Neural cell (in vitro differentiated cells): ENCODE results near the gene SPECC1L. TPM values are rescaled to one million over a fixed set of nuclear protein-coding genes. Genes with fewer than 3 reads are reported as not detected.

Source experiments
- H2AFZ ChIP-seq: fragments of 200-600, 300-800 bp; sonication (generic), shearing (Covaris generic); 2 replicates; pipeline ENCODE4 v1.6.0; 2014; ENCODE audit warnings: low read depth, mild to moderate bottlenecking, antibody characterized with exemption, low read length, moderate library complexity
- H3F3A ChIP-seq: fragments of 200-600 bp; shearing (Covaris generic); 2 replicates; pipeline ENCODE4 v1.6.1; 2016; ENCODE audit warnings: mild to moderate bottlenecking, moderate library complexity, mixed read lengths, antibody characterized with exemption, low read length; ENCODE audit not compliant: insufficient read depth, poor library complexity, severe bottlenecking
- H3K27ac ChIP-seq: fragments of 200-600, 300-800 bp; sonication (generic), shearing (Covaris generic); 2 replicates; pipeline ENCODE4 v1.5.1; 2014; ENCODE audit warnings: mild to moderate bottlenecking, low read length, moderate library complexity
- H3K27me3 ChIP-seq: fragments of 300-800, 200-600 bp; sonication (generic), shearing (Covaris generic); 2 replicates; pipeline ENCODE4 v1.6.0; 2014; ENCODE audit warnings: mild to moderate bottlenecking, low read depth, low read length, moderate library complexity; ENCODE audit not compliant: insufficient read depth
- H3K36me3 ChIP-seq: fragments of 300-800, 200-600 bp; sonication (generic), shearing (Covaris generic); 2 replicates; pipeline ENCODE4 v1.5.1; 2014; ENCODE audit warnings: mild to moderate bottlenecking, antibody characterized with exemption, low read length, moderate library complexity; ENCODE audit not compliant: insufficient read depth
- H3K4me2 ChIP-seq: fragments of 300-800, 200-600 bp; sonication (generic), shearing (Covaris generic); 2 replicates; pipeline ENCODE4 v1.6.0; 2014; ENCODE audit warnings: mild to moderate bottlenecking, low read length
- H3K4me3 ChIP-seq: fragments of 300-800, 200-600 bp; sonication (generic), shearing (Covaris generic); 2 replicates; pipeline ENCODE4 v1.5.1; 2014; ENCODE audit warnings: mild to moderate bottlenecking, low read length, moderate library complexity
- H3K79me2 ChIP-seq: fragments of 200-600 bp; shearing (Covaris generic); replicated peaks from 2 replicates; pipeline ENCODE4 v1.6.0; 2014; ENCODE audit warnings: mild to moderate bottlenecking, low read length, moderate library complexity; ENCODE audit not compliant: insufficient read depth
- H3K9ac ChIP-seq: fragments of 300-800, 200-600 bp; sonication (generic), shearing (Covaris generic); 2 replicates; pipeline ENCODE4 v1.6.1; 2016; ENCODE audit warnings: mild to moderate bottlenecking, low read length, mixed read lengths
- H3K9me2 ChIP-seq: fragments of 200-600 bp; shearing (Covaris generic); 2 replicates; pipeline ENCODE4 v1.6.1; 2016; ENCODE audit warnings: mild to moderate bottlenecking, low read length, mixed read lengths; ENCODE audit not compliant: insufficient read depth
- H3K9me3 ChIP-seq: fragments of 200-600, 300-800 bp; sonication (generic), shearing (Covaris generic); 2 replicates; pipeline ENCODE4 v1.6.1; 2016; ENCODE audit warnings: mild to moderate bottlenecking, mixed run types, low read length, moderate library complexity, mixed read lengths
- H4K20me1 ChIP-seq: fragments of 200-600 bp; shearing (Covaris generic); 2 replicates; pipeline ENCODE4 v1.6.1; 2016; ENCODE audit warnings: mild to moderate bottlenecking, mixed run types; ENCODE audit not compliant: insufficient read depth
- EP300 ChIP-seq: fragments of 450-650 bp; conservative IDR thresholded peaks from 2 replicates; pipeline ENCODE4 v1.6.1; 2014; ENCODE audit warnings: antibody characterized with exemption, mild to moderate bottlenecking, moderate library complexity; ENCODE audit not compliant: poor library complexity, severe bottlenecking
- EZH2 ChIP-seq: fragments of 200-600, 300-800 bp; shearing (Covaris generic), sonication (generic); IDR thresholded peaks from 2 replicates; pipeline ENCODE4 v1.6.1; 2014; ENCODE audit warnings: antibody characterized with exemption, low read length, borderline replicate concordance, mild to moderate bottlenecking; ENCODE audit not compliant: insufficient read depth, poor library complexity, severe bottlenecking
- MXI1 ChIP-seq: fragments of 450-650 bp; conservative IDR thresholded peaks from 2 replicates; pipeline ENCODE4 v1.6.1; 2014; ENCODE audit warnings: antibody characterized with exemption, mild to moderate bottlenecking; ENCODE audit not compliant: poor library complexity, severe bottlenecking
- POLR2AphosphoS5 ChIP-seq: IDR thresholded peaks from 2 replicates; pipeline ENCODE4 v1.6.1; 2012
- RAD21 ChIP-seq: fragments of 450-650 bp; conservative IDR thresholded peaks from 2 replicates; pipeline ENCODE4 v1.6.1; 2014; ENCODE audit warnings: antibody characterized with exemption, mild to moderate bottlenecking, moderate library complexity
- REST ChIP-seq: IDR thresholded peaks from 2 replicates; pipeline ENCODE4 v1.6.1; 2012; ENCODE audit warnings: borderline replicate concordance
- SMC3 ChIP-seq: fragments of 450-650 bp; conservative IDR thresholded peaks from 2 replicates; pipeline ENCODE4 v1.6.1; 2014; ENCODE audit warnings: antibody characterized with exemption, mild to moderate bottlenecking, moderate library complexity; ENCODE audit not compliant: poor library complexity
- TAF1 ChIP-seq: IDR thresholded peaks from 2 replicates; pipeline ENCODE4 v1.6.1; 2012; ENCODE audit warnings: low read depth
- polyA plus RNA-seq: library from polyadenylated mRNA; depleted of rRNA; stranded (reverse); fragments of >200 nt; gene quantifications from 2 replicates; pipeline ENCODE4 v1.2.3, GENCODE V29; 2014
- TF ChIP-seq, protein P1 (sequence below): fragments of 450-650 bp; IDR thresholded peaks from 2 replicates; pipeline ENCODE4 v1.5.1; 2014; ENCODE audit warnings: antibody characterized with exemption, mild to moderate bottlenecking, moderate library complexity; ENCODE audit not compliant: poor library complexity, severe bottlenecking

The SPECC1L gene
- polyA plus RNA-seq, 1 donor from 2014 or later: 27.1 TPM

DNA sequence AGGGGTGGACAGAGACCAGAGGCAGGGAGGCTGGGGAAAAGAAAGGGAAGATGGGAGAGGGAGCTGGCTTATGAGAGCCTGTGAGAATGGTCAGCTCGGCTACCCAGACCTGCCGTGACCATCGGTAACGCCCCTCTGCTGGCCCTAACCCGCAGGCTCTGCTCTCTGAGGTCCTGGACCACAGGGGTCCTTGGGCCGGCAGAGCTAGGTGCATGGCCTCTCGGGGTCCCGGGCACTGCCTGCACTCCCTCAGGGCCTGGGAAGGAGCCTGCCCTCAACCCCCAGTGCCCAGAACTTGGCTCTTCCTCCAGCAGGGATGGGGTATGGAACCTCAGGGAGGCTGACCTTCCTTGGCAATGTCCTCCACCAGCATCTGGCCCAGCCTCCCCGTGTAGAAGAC, 38.9 kb upstream of the SPECC1L start:
- Histone ChIP-seq H3K79me2 (no peaks in the 10 kb centered on the region), H4K20me1 (no peaks in the 10 kb centered on the region), H3K9me3 (no peaks in the 10 kb centered on the region), H3K9ac (no peak overlapping the region), H3K27me3 (no peaks in the 10 kb centered on the region), H3K36me3 (no peaks in the 10 kb centered on the region), H3K27ac (no peak overlapping the region), H3F3A (no peaks in the 10 kb centered on the region), H3K4me3 (no peak overlapping the region), H3K4me2 (no peak overlapping the region), H2AFZ (no peak overlapping the region), H3K9me2 (no peaks in the 10 kb centered on the region)
- TF ChIP-seq TAF1: no peak
- TF ChIP-seq REST: no peak
- no peak for TF ChIP-seq POLR2AphosphoS5
- TF ChIP-seq EZH2: no peak
- no peak for TF ChIP-seq SMC3
- no peak for TF ChIP-seq MXI1
- TF ChIP-seq, protein P1, sequence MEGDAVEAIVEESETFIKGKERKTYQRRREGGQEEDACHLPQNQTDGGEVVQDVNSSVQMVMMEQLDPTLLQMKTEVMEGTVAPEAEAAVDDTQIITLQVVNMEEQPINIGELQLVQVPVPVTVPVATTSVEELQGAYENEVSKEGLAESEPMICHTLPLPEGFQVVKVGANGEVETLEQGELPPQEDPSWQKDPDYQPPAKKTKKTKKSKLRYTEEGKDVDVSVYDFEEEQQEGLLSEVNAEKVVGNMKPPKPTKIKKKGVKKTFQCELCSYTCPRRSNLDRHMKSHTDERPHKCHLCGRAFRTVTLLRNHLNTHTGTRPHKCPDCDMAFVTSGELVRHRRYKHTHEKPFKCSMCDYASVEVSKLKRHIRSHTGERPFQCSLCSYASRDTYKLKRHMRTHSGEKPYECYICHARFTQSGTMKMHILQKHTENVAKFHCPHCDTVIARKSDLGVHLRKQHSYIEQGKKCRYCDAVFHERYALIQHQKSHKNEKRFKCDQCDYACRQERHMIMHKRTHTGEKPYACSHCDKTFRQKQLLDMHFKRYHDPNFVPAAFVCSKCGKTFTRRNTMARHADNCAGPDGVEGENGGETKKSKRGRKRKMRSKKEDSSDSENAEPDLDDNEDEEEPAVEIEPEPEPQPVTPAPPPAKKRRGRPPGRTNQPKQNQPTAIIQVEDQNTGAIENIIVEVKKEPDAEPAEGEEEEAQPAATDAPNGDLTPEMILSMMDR: no peak
- no peak for TF ChIP-seq EP300

DNA sequence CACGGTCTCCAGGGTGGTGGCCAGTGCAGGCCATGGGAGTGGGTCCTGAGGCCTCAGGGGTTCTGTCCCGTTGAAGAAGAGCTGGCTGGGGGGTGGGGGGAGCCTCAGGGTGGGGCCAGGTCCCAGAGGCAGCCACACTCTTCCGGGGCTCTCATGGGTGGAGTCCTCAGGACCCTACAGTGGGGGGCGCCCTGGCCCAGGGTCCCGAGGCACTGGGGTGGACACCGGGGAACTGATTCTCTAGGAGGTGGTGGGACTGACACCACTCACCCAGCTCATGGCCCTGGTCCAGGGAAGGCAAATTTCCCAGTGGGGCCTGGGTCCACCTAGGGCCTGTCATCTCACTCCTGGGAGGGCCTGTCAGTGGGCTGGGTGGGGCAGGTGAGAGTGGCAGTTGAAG, 38.5 kb upstream of the SPECC1L start:
- no peak for TF ChIP-seq RAD21
- no peak for TF ChIP-seq POLR2AphosphoS5

GRCh38 chr22:24232725-24233124, 37.9 kb upstream of the SPECC1L start:
- Histone ChIP-seq H3K4me2 (no peak overlapping the region), H3K27ac (no peak overlapping the region), H3K36me3 (no peaks in the 10 kb centered on the region), H3K9me3 (no peaks in the 10 kb centered on the region), H3K9me2 (no peaks in the 10 kb centered on the region), H3K79me2 (no peaks in the 10 kb centered on the region), H2AFZ (no peak overlapping the region), H4K20me1 (no peaks in the 10 kb centered on the region), H3K27me3 (no peaks in the 10 kb centered on the region), H3K9ac (no peak overlapping the region), H3K4me3 (no peak overlapping the region), H3F3A (no peaks in the 10 kb centered on the region)
- no peak for TF ChIP-seq RAD21
- no peak for TF ChIP-seq SMC3
- TF ChIP-seq, protein P1: no peak
- TF ChIP-seq EZH2: no peak
- no peak for TF ChIP-seq MXI1
- no peak for TF ChIP-seq REST
- TF ChIP-seq EP300: no peak

More for the DNA sequence above, 38.5 kb upstream of the SPECC1L start:
- Histone ChIP-seq H3K4me3 (no peak overlapping the region), H3K9me2 (no peaks in the 10 kb centered on the region), H3K36me3 (no peaks in the 10 kb centered on the region), H3F3A (no peaks in the 10 kb centered on the region), H3K27ac (no peak overlapping the region), H3K27me3 (no peaks in the 10 kb centered on the region), H4K20me1 (no peaks in the 10 kb centered on the region), H3K9me3 (no peaks in the 10 kb centered on the region), H3K4me2 (no peak overlapping the region), H3K9ac (no peak overlapping the region), H3K79me2 (no peaks in the 10 kb centered on the region), H2AFZ (no peak overlapping the region)
